ENCODE data around the gene DTNA. TPM values are rescaled to one million over a fixed set of nuclear protein-coding genes. Genes with fewer than 3 reads are reported as not detected.

DTNA gene
- total RNA-seq, 1 donor from 2014 or later: not detected

DNA sequence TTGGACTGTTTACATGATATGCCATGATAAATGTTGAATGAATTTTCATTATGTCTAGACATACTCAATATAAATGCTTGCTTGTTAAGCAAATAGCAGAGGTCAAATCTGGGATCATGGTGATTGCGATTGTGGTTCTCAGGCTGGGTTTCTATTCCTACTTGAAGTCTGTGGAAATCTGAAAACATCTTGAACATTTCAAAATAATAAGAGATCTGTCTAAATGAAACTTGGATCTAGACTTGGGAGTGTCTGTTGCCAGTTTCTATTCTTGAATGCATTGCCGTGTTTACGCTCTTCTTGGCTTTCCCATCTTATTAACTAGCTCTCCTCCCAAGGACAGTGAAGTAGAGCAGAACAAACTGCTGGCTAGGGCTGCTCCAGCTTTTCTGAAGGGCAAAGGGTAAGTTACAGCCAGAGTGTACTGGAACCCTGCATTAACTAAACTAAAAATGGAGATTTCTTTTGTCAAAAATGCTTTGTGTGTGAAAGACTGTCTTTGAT, 127.7 kb downstream of the DTNA start:
- peaks cover 14% of the 10 kb centered on the region for H3K4me1 Mint-ChIP-seq (ENCODE audit: low read depth)
- intact Hi-C loops (cut with micrococcal nuclease): no loop called here
- no peak overlapping the region for H3K4me3 Mint-ChIP-seq
- H3K9me3 Mint-ChIP-seq: peaks cover 4% of the 10 kb centered on the region
- DNase-seq (ENCODE audit: low spot score): no peak
- H3K27ac Mint-ChIP-seq: no peak overlapping the region
- peaks cover 5% of the 10 kb centered on the region for H3K27me3 Mint-ChIP-seq (ENCODE audit: insufficient read depth)
- no peaks in the 10 kb centered on the region for H3K36me3 Mint-ChIP-seq (ENCODE audit: low read depth)

DNA sequence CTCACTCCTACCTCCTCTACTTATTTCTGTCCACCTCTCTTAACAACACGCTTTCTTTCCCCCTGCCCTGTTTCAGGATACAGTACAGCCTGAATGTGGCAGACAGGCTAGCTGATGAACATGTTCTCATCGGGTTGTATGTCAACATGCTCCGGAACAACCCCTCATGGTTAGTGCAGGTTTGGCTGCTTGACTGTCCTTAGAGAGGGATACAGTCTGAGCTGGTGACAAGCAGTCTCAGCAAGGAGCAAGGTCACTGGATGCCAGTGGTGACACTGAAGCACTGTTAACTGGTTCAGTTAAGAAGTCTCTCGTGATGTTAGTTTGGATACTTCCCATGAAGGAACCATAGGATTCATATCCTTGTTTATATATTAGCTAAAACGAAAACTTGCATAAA, 128.6 kb downstream of the DTNA start:
- no peak overlapping the region for H3K4me3 Mint-ChIP-seq
- intact Hi-C loops (cut with micrococcal nuclease): no loop called here
- H3K36me3 Mint-ChIP-seq (ENCODE audit: low read depth): no peaks in the 10 kb centered on the region
- no peak for DNase-seq (ENCODE audit: low spot score)
- peaks cover 14% of the 10 kb centered on the region for H3K4me1 Mint-ChIP-seq (ENCODE audit: low read depth)
- H3K27ac Mint-ChIP-seq: no peak overlapping the region
- peaks cover 5% of the 10 kb centered on the region for H3K27me3 Mint-ChIP-seq (ENCODE audit: insufficient read depth)
- H3K9me3 Mint-ChIP-seq: peaks cover 4% of the 10 kb centered on the region

DNA sequence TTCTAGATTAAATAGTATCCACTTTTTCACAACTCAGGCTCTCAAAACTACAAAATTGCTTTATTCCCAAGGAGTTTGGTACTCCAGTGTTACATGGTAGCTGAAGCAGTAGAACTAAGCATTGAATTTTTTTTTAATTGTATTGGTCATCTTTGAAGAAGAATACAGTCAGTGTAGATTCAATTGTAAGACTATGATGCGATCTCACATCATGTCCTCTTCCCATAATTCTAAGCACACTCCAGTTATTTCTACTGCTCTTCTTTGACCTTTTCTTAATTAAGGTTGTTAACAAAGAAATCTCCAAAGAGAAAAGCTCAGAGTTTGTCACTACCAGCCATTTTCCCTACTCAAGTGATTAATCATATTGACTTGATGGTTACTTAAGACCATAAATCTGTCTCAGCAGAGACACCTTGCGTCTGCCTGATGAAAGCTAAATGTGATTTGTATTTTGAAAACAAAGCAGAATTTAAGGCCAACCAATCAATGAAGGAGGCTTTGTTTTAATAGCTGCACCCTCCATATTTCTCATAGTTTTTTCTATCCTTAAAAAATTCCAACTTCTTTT, 130.2 kb downstream of the DTNA start:
- intact Hi-C loops (cut with micrococcal nuclease): no loop called here
- no peak overlapping the region for H3K4me3 Mint-ChIP-seq
- peaks cover 8% of the 10 kb centered on the region for H3K9me3 Mint-ChIP-seq

DNA sequence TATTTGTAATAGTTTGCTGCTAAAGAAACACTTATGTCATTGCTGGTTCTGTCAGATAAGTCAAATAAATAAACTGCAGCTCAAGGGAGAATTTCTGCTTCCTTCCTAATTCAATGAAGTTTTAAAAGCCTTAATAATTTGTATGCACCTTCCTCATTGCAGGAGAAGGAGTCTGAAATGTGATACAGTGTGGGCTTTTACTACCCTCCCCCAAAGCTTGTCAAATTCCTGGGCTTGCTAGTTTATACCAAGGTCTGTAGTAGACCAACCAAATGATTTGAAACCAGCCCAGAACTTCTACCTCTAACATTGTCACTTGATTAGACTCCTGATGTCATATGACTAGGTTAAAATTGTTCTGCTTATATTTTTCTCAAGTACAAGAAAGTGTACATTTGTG, 131.8 kb downstream of the DTNA start:
- intact Hi-C loops (cut with micrococcal nuclease): no loop called here
- no peak overlapping the region for H3K27ac Mint-ChIP-seq
- H3K4me3 Mint-ChIP-seq: no peak overlapping the region
- H3K4me1 Mint-ChIP-seq (ENCODE audit: low read depth): no peaks in the 10 kb centered on the region
- peaks cover 4% of the 10 kb centered on the region for H3K9me3 Mint-ChIP-seq
- DNase-seq (ENCODE audit: low spot score): no peak
- H3K36me3 Mint-ChIP-seq (ENCODE audit: low read depth): peaks cover 2% of the 10 kb centered on the region
- peaks cover 5% of the 10 kb centered on the region for H3K27me3 Mint-ChIP-seq (ENCODE audit: insufficient read depth)

More for the DNA sequence above, 130.2 kb downstream of the DTNA start:
- peaks cover 2% of the 10 kb centered on the region for H3K36me3 Mint-ChIP-seq (ENCODE audit: low read depth)
- no peak for DNase-seq (ENCODE audit: low spot score)
- no peak overlapping the region for H3K27ac Mint-ChIP-seq
- peaks cover 6% of the 10 kb centered on the region for H3K4me1 Mint-ChIP-seq (ENCODE audit: low read depth)
- H3K27me3 Mint-ChIP-seq (ENCODE audit: insufficient read depth): peaks cover 5% of the 10 kb centered on the region

DNA sequence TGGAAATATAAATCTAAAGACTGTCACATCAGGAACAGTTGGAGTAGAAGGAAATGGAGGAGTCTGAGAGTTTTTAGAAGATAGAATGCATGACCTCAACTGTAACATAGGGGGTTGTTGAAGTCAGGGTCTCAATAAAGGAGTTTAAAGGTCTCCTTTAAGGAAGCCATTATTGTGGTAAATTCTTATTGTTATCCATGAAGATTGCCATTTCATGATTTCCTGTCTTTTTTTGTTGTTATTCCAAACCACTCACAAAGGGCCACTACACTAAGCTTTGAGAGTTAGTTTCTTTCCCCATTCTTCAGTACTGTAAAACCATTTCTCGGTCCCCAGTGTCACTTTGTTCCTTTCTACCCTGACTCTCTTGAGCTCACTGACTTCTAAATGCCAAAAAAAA, 134.0 kb downstream of the DTNA start:
- peaks cover 11% of the 10 kb centered on the region for H3K9me3 Mint-ChIP-seq
- intact Hi-C loops (cut with micrococcal nuclease): no loop called here
- no peak for DNase-seq (ENCODE audit: low spot score)
- no peaks in the 10 kb centered on the region for H3K4me1 Mint-ChIP-seq (ENCODE audit: low read depth)
- H3K36me3 Mint-ChIP-seq (ENCODE audit: low read depth): peaks cover 2% of the 10 kb centered on the region
- peaks cover 8% of the 10 kb centered on the region for H3K27me3 Mint-ChIP-seq (ENCODE audit: insufficient read depth)
- no peak overlapping the region for H3K27ac Mint-ChIP-seq
- H3K4me3 Mint-ChIP-seq: no peak overlapping the region

DNA sequence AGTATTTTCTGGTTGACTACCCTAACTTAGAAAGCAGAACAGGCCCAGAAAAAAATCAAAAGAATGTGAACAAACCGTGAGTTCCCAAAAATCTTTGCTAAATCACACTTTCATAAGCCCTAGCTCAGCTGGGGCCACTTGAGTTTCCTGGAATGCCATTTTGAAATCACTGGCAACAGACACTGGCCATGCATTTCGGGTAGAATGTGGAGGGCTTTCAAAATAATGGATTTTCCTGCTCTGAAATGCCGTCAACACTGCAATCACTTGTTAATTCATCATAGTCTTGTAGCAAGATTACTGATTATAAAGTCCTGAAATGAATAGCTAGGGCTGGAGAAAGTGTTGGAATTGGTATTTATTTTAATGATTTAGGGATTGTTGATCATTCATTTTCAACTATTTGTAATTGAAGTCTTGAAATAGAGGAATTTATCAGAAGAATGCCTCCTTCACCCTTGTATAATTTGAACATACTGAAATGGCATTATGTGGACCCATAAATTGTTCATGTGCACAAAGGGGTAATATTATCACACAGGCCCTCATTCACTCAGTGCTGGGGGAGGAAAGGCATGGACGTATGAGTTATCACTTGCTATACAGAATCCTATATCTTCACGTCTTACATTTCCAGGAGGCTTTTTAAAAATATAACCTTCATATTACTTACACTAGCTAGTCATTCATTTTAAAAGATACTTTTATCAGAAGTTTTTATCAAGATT, 134.8 kb downstream of the DTNA start:
- H3K4me3 Mint-ChIP-seq: no peak overlapping the region
- intact Hi-C loops (cut with micrococcal nuclease): no loop called here
- peaks cover 2% of the 10 kb centered on the region for H3K36me3 Mint-ChIP-seq (ENCODE audit: low read depth)
- peaks cover 11% of the 10 kb centered on the region for H3K9me3 Mint-ChIP-seq
- H3K4me1 Mint-ChIP-seq (ENCODE audit: low read depth): no peaks in the 10 kb centered on the region
- peaks cover 14% of the 10 kb centered on the region for H3K27me3 Mint-ChIP-seq (ENCODE audit: insufficient read depth)
- no peak overlapping the region for H3K27ac Mint-ChIP-seq
- no peak for DNase-seq (ENCODE audit: low spot score)

DNA sequence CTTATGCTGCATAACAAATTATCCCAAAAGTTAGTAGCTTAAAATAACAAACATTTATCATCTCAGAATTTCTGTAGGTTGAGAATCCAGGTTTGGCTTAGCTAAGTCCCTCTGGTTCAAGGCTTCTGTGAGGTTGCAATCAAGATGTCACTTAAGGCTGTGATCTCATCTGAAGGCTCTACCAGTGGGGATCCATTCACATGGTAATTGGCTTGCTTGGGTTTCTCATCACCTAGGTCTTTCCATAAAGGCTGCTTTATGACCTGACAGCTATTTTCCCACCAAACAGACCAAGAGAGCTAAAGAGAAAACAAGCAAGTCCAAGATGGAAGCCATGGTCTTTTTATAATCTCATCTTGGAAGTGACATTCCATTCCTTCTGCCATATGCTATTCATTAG, 137.3 kb downstream of the DTNA start:
- no peak overlapping the region for H3K4me3 Mint-ChIP-seq
- H3K36me3 Mint-ChIP-seq (ENCODE audit: low read depth): peaks cover 2% of the 10 kb centered on the region

DNA sequence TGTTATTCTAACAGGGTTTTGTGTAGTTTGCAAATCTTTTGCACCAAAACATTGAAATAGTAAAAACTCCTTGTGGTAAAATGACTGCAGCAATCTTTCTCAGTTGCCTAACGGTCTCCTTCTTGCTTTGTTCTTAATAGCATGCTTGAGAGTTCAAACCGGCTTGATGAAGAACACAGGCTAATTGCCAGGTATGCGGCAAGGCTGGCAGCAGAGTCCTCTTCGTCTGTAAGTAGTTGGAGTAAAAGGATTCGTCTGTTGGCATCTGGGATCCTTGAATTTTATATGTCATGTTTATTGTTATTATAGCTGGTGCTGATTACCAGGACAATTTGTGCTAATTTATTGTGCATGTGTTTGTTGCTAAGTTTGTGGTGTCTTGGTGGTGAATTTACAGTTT, 138.1 kb downstream of the DTNA start:
- peaks cover 11% of the 10 kb centered on the region for H3K9me3 Mint-ChIP-seq
- H3K27ac Mint-ChIP-seq: no peak overlapping the region
- H3K4me1 Mint-ChIP-seq (ENCODE audit: low read depth): no peaks in the 10 kb centered on the region
- H3K36me3 Mint-ChIP-seq (ENCODE audit: low read depth): peaks cover 2% of the 10 kb centered on the region
- no peak overlapping the region for H3K4me3 Mint-ChIP-seq
- H3K27me3 Mint-ChIP-seq (ENCODE audit: insufficient read depth): peaks cover 22% of the 10 kb centered on the region
- DNase-seq (ENCODE audit: low spot score): no peak
- intact Hi-C loops (cut with micrococcal nuclease): no loop called here

More for the DNA sequence above, 137.3 kb downstream of the DTNA start:
- H3K9me3 Mint-ChIP-seq: peaks cover 11% of the 10 kb centered on the region
- peaks cover 18% of the 10 kb centered on the region for H3K27me3 Mint-ChIP-seq (ENCODE audit: insufficient read depth)
- H3K4me1 Mint-ChIP-seq (ENCODE audit: low read depth): no peaks in the 10 kb centered on the region
- H3K27ac Mint-ChIP-seq: no peak overlapping the region
- intact Hi-C loops (cut with micrococcal nuclease): no loop called here
- no peak for DNase-seq (ENCODE audit: low spot score)

DNA sequence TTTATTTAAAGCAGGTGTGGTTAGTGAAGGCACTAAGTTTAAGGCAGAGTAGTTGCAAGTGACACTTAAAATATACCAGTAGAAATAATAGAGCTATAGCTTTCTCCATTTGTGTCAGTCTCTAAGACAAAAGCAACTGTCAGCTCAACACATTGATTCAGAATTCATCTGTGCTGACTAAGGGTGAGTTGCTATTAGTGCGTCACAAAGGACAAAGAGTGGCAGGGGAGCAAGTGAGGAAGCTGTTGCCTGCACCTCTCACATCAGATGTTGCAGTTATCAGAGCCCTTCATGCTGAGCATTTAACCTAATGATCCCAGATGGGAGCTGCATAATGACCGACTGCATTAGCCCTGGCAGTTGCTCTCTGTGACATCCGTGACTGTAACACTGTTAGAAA, 138.6 kb downstream of the DTNA start:
- H3K4me1 Mint-ChIP-seq (ENCODE audit: low read depth): no peaks in the 10 kb centered on the region
- no peak overlapping the region for H3K4me3 Mint-ChIP-seq
- no peak for DNase-seq (ENCODE audit: low spot score)
- peaks cover 2% of the 10 kb centered on the region for H3K36me3 Mint-ChIP-seq (ENCODE audit: low read depth)
- no peak overlapping the region for H3K27ac Mint-ChIP-seq
- intact Hi-C loops (cut with micrococcal nuclease): no loop called here
- peaks cover 11% of the 10 kb centered on the region for H3K9me3 Mint-ChIP-seq
- peaks cover 22% of the 10 kb centered on the region for H3K27me3 Mint-ChIP-seq (ENCODE audit: insufficient read depth)

DNA sequence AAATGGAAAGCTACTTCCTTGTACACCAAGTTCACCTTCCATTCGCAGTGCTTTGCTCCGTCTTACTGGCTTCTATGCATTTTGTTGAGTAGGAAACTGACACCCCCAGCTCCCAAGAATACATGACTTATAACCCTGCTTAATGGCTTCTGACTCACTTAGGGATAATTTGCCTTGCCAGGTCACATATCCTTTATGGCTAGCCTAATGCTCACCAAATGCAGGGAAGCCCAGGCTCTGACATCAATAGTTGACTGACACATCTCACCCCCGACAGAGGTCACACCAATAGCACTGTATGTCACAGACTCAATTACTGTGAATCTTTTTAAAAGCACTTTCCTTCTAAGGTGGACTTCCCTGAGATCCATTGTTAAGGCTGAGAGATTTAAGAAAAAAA, 147.2 kb downstream of the DTNA start:
- no peak for DNase-seq (ENCODE audit: low spot score)
- Mint-ChIP-seq H3K9me3 (no peaks in the 10 kb centered on the region), H3K4me3 (no peak overlapping the region), H3K36me3 (ENCODE audit: low read depth) (no peaks in the 10 kb centered on the region), H3K27me3 (ENCODE audit: insufficient read depth) (peaks cover 43% of the 10 kb centered on the region), H3K4me1 (ENCODE audit: low read depth) (peaks cover 7% of the 10 kb centered on the region), H3K27ac (no peak overlapping the region)
- intact Hi-C loops (cut with micrococcal nuclease): no loop called here

DNA sequence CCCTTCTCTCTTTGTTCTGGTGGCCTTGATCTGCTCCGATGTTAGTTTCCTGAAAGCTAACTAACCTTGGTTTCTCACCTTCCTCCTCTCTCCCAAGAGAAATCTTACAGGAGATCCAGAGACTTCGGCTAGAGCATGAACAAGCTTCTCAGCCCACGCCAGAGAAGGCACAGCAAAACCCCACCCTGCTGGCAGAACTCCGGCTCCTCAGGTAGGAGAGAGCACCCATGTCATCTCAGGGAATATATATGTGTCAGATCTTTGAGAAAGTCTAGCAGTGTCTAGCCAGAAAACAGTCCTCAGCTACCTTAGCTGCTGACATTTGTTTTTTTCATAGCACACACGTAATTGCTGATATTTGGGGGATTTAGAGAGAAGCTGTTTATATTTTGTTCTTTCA, 148.1 kb downstream of the DTNA start:
- H3K27ac Mint-ChIP-seq: no peak overlapping the region
- no peak overlapping the region for H3K4me3 Mint-ChIP-seq
- intact Hi-C loops (cut with micrococcal nuclease): no loop called here
- no peaks in the 10 kb centered on the region for H3K36me3 Mint-ChIP-seq (ENCODE audit: low read depth)
- peaks cover 44% of the 10 kb centered on the region for H3K27me3 Mint-ChIP-seq (ENCODE audit: insufficient read depth)
- peaks cover 12% of the 10 kb centered on the region for H3K4me1 Mint-ChIP-seq (ENCODE audit: low read depth)
- no peaks in the 10 kb centered on the region for H3K9me3 Mint-ChIP-seq
- no peak for DNase-seq (ENCODE audit: low spot score)

DNA sequence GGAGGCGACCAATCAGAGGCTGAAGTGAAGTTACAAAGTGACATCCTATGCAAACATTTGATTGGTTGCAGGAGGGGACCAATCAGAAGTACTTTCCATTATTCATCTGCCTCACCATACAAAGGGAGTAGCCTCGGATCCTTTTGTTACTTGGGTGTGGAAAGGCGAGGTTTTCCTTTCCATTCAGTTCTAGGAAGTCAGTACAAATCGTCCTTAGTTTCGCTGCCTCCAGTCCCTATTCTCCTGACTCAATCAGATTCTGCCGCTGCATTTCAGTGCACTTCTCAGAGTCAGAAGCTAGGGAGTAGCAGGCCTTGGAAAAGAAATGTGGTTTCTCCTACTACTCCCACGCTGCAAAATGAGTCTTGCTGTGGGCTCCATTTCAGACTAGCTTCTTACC, 149.4 kb downstream of the DTNA start:
- Mint-ChIP-seq H3K9me3 (no peaks in the 10 kb centered on the region), H3K4me1 (ENCODE audit: low read depth) (peaks cover 12% of the 10 kb centered on the region), H3K4me3 (no peak overlapping the region), H3K27me3 (ENCODE audit: insufficient read depth) (peaks cover 47% of the 10 kb centered on the region), H3K36me3 (ENCODE audit: low read depth) (no peaks in the 10 kb centered on the region), H3K27ac (no peak overlapping the region)
- intact Hi-C loops (cut with micrococcal nuclease): no loop called here
- no peak for DNase-seq (ENCODE audit: low spot score)

DNA sequence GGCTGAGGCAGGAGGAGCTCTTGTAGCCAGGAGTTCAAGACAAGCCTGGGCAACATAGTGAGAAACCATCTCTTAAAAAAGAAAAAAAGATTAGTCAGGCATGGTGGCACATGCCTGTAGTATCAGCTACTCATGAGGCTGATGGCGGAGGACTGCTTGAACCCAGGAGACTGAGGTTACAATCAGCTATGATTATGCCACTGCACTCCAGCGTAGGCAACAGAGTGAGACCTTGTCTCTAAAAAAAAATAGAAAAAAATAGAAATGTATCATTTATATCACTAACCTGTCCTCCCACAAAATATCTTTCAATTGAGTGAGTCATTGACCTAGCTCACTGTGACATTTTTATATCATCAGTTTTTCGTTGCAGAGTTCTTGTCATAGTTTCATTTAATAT, 152.5 kb downstream of the DTNA start:
- Mint-ChIP-seq H3K4me3 (no peak overlapping the region), H3K27me3 (ENCODE audit: insufficient read depth) (peaks cover 37% of the 10 kb centered on the region), H3K9me3 (no peaks in the 10 kb centered on the region), H3K4me1 (ENCODE audit: low read depth) (peaks cover 39% of the 10 kb centered on the region), H3K27ac (no peak overlapping the region), H3K36me3 (ENCODE audit: low read depth) (peaks cover 2% of the 10 kb centered on the region)
- DNase-seq (ENCODE audit: low spot score): no peak
- intact Hi-C loops (cut with micrococcal nuclease): loop anchor here (5.0 to 10.0 kb wide), 2 partner anchors 755 to 1112 kb away; partner anchors contain the start of gene RMP24

Data from activated T-helper 1 cell treated with anti-CD3 and anti-CD28 coated beads, Interleukin-12 subunit alpha, Interleukin-12 subunit beta, Interleukin-2, Interleukin-4 antibody, amounts not matched to agents 30 ng/mL and 10 ng/mL and 1 ng/mL, durations not matched to agents 14 hours and 24 hours and 36 hours (primary cell).